LNCaP clone FGC (cell line): ENCODE measurements around the gene FMNL1.

Source experiments
- DNase-seq: peaks from one replicate; pipeline ENCODE4 v3.0.0-alpha.2; 2011; ENCODE audit warnings: low read depth
- H3K4me3 ChIP-seq: 2 replicates; pipeline ENCODE4 v1.5.1; 2011; ENCODE audit warnings: mild to moderate bottlenecking, low read depth, low read length, control low read depth
- TF ChIP-seq, protein P1 (sequence below): IDR thresholded peaks from 2 replicates; pipeline ENCODE4 v1.5.1; 2012; ENCODE audit warnings: mild to moderate bottlenecking; ENCODE audit not compliant: control insufficient read depth, insufficient read depth; ENCODE audit errors: extremely low read depth

The FMNL1 gene, protein sequence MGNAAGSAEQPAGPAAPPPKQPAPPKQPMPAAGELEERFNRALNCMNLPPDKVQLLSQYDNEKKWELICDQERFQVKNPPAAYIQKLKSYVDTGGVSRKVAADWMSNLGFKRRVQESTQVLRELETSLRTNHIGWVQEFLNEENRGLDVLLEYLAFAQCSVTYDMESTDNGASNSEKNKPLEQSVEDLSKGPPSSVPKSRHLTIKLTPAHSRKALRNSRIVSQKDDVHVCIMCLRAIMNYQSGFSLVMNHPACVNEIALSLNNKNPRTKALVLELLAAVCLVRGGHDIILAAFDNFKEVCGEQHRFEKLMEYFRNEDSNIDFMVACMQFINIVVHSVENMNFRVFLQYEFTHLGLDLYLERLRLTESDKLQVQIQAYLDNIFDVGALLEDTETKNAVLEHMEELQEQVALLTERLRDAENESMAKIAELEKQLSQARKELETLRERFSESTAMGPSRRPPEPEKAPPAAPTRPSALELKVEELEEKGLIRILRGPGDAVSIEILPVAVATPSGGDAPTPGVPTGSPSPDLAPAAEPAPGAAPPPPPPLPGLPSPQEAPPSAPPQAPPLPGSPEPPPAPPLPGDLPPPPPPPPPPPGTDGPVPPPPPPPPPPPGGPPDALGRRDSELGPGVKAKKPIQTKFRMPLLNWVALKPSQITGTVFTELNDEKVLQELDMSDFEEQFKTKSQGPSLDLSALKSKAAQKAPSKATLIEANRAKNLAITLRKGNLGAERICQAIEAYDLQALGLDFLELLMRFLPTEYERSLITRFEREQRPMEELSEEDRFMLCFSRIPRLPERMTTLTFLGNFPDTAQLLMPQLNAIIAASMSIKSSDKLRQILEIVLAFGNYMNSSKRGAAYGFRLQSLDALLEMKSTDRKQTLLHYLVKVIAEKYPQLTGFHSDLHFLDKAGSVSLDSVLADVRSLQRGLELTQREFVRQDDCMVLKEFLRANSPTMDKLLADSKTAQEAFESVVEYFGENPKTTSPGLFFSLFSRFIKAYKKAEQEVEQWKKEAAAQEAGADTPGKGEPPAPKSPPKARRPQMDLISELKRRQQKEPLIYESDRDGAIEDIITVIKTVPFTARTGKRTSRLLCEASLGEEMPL

DNA sequence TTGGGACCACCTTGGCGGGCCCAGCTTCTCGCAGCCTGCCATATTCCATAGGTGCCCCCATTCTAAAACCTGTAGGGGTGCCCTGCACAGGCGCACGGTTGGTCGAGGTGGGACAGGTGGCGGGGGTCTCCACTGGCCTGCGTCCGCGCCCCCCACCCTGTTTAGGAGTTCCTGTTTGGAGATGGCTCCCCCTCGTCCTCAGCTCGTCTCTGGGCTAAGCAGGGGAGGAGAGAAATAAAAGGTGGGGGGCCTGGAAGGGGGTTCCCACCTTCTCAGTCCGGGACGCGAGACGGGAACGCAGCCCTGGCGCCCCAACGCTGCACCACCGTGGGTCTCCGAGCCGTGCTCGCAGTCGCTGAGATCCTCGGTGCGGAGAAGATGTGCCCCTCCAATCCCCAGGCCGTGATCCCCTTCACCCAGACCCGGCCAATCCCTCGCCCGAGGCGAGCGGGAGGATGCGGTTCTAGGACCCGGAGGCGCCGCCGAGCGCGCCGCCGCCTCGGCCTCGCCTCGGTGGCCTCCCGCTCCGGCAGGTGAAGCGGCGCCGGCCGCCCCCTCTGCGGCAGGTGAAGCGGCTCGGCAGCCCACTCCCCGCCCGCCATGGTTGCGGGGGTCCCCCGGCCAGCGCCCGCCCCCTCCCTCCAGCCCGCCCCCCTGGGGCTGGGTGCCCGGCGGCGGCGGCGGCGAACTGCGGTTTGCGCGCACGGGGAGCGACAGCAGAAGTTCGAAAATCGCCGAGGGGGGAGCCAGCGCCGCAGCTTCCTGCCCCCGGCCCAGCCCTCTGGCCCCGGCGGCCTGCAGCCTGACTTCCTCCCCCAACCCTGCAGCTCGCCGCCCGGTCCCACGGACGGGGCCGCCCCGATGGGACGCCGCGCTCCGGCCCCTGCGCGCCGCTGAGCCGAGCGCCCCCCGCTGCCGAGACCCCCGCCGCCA, at the start of gene FMNL1:
TSS of gene FMNL1 (plus strand) at position 805 of the 933 bp plus-strand sequence. CDS start 240 bp downstream, outside the sequence.
- 0 out of 2 replicates have a peak within 1 kb of the TSS, but pooled peaks have one; percentile 15 for H3K4me3 ChIP-seq
- TF ChIP-seq, protein P1, sequence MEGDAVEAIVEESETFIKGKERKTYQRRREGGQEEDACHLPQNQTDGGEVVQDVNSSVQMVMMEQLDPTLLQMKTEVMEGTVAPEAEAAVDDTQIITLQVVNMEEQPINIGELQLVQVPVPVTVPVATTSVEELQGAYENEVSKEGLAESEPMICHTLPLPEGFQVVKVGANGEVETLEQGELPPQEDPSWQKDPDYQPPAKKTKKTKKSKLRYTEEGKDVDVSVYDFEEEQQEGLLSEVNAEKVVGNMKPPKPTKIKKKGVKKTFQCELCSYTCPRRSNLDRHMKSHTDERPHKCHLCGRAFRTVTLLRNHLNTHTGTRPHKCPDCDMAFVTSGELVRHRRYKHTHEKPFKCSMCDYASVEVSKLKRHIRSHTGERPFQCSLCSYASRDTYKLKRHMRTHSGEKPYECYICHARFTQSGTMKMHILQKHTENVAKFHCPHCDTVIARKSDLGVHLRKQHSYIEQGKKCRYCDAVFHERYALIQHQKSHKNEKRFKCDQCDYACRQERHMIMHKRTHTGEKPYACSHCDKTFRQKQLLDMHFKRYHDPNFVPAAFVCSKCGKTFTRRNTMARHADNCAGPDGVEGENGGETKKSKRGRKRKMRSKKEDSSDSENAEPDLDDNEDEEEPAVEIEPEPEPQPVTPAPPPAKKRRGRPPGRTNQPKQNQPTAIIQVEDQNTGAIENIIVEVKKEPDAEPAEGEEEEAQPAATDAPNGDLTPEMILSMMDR = no peak
- no peak for DNase-seq

DNA sequence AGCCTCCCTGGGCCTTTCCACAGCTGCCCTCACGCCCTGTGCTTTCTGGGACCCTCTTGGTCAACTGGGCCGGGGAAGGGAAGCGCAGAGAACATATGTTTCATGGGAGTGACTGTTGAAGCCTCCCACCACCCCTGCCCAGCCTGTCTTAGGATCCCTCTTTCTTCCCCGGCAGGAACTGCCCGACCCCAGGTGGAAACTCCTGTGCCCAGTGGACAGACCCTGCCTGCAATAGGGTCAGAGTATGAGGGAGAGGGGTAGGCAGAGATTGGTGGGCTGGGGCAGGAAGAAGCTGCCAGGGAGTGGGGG, 49.5 kb upstream of the FMNL1 start:
- TF ChIP-seq, protein P1 = no peak
- no peak for DNase-seq
- H3K4me3 ChIP-seq = no peak overlapping the region

DNA sequence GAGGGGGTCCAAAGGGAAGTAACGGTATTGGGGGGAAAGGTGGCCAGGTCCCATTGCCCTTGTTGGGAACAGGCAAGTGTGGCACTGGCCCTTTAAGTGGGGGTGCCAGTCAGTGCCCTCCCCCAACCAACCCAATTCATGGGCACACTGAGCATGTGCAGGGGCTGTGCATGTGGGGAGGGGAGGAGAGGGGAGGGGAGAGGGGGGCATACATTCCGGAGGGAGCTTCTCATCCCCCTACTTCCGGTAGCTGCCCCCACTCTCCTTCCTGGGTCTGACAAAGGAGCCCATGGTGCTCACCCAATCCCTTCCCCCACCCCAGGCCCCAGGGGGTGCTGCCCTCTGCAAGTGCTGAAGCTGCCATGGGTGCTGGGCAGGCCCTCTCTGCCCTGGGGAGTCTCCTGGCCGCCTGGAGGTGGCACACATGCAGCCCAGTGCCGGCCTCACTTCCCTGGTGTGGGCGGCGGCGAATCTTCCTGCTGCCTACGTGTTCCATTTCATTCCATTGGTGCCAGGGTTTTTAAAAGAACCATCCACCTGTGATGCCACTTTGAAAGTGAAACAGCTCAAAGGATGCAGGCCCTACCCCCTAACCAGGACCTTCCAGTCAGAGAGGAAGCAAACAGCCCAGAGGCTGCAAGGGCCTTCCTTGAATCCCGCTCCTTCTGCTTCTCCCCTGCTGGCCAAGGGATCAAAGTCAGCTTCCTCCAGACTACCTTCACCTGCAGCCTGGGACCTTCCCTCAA, 49.0 kb upstream of the FMNL1 start:
- H3K4me3 ChIP-seq = no peak overlapping the region
- DNase-seq = no peak
- TF ChIP-seq, protein P1 = no peak

DNA sequence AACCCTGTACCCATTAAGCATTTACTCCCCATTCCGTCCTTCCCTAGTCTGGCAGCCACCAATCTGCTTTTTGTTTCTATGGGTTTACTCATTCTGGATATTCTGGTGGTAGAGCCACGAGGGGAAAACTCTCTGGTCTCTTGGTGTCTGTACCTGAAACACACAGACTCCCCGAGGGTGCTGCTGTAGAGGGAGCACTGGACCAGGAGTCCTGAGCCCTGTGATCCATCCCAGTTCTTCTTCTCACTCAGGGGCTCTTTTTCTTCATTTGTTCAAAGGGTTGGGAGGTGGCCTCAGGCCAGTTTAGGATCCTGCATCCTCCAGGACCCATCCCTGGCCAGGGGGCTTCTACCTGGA, 45.9 kb upstream of the FMNL1 start:
- TF ChIP-seq, protein P1 = no peak
- DNase-seq = no peak
- H3K4me3 ChIP-seq = no peak overlapping the region

DNA sequence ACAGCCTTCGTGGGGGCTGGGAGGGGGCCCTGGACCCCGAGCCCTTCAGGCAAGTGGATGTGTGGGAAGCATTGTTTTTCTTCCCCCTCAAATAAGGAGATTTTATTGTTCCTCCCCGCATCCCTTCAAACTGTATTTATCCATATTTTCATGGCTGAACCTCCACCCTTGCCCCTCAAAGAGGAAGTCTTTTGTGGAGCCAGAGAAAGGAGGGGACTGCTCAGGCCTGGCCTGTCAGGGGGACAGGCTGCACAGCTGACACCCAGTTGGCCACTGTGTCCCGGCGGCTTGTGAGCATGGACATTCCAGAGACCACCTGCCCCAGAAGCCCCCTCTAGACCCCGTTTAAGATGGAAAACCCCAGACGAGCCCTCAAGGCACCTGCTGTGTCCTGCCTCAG, 44.1 kb upstream of the FMNL1 start:
- DNase-seq = no peak
- no peak overlapping the region for H3K4me3 ChIP-seq
- TF ChIP-seq, protein P1 = no peak

DNA sequence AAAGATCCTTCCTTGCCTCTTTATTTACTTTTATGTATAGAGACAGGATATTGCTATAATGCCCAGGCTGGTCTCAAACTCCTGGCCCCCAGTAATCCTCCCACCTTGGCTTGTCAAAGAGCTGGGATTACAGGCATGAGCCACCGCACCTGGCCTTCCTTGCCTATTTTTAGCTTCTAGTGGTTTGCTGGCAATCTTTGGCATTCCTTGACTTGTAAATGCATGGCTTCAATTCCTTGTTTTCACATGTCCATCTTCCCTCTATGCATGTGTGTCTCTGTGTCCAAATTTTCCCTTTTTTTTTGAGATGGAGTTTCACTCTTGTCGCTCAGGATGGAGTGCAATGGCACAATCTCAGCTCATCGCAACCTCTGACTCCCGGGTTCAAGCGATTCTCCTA, 37.5 kb upstream of the FMNL1 start:
- H3K4me3 ChIP-seq = no peak overlapping the region
- TF ChIP-seq, protein P1 = no peak
- no peak for DNase-seq
